Transverse colon (tissue), 4 donors: ENCODE results near the gene GTF3C1. TPM values are rescaled to one million over a fixed set of nuclear protein-coding genes. Genes with fewer than 3 reads are reported as not detected.

Experiments
- DNase-seq: peaks from one replicate; pipeline ENCODE4 v3.0.0-alpha.2; 2019
- H3K27ac ChIP-seq, 4 donors: fragments of 200-600 bp; sonication (generic); 2 replicates each; pipeline ENCODE4 v1.5.1; 2016 to 2018; ENCODE audit warnings: inconsistent platforms in 4 of 4
- H3K27me3 ChIP-seq: fragments of 200-600 bp; sonication (generic); 2 replicates; pipeline ENCODE4 v1.5.1; 2017; ENCODE audit warnings: inconsistent platforms
- H3K36me3 ChIP-seq, 4 donors: fragments of 200-600 bp; sonication (generic); 2 replicates each; pipeline ENCODE4 v1.5.1; 2017 to 2019; ENCODE audit warnings: inconsistent platforms in 4 of 4
- H3K4me1 ChIP-seq, 4 donors: fragments of 200-600 bp; sonication (generic); 2 replicates each; pipeline ENCODE4 v1.5.1; 2017 to 2020; ENCODE audit warnings: inconsistent platforms in 4 of 4
- H3K4me3 ChIP-seq, 4 donors: fragments of 200-600 bp; sonication (generic); 1 replicate in 1 of 4; 2 replicates in 3 of 4; pipeline versions ENCODE4 v1.5.1 to v1.6.1; 2017 to 2019; ENCODE audit warnings: inconsistent platforms in 4 of 4
- H3K9me3 ChIP-seq, 2 donors: fragments of 200-600 bp; sonication (generic); 2 replicates each; pipeline ENCODE4 v1.5.1; 2017 to 2019; ENCODE audit warnings: inconsistent platforms in 2 of 2
- EP300 ChIP-seq: sonication (generic); formaldehyde crosslinking; IDR thresholded peaks from one replicate; pipeline ENCODE4 v1.6.1; 2017; ENCODE audit warnings: antibody characterized with exemption, low read depth
- POLR2A ChIP-seq: fragments of 450-650 bp; IDR thresholded peaks from one replicate; pipeline ENCODE4 v1.6.1; 2016; ENCODE audit warnings: antibody characterized with exemption, mild to moderate bottlenecking, moderate library complexity
- POLR2AphosphoS5 ChIP-seq, 3 donors: sonication (generic); formaldehyde crosslinking; IDR thresholded peaks; one replicate each; pipeline ENCODE4 v1.6.1; 2016; ENCODE audit warnings: antibody characterized with exemption in 3 of 3
- WGBS, 2 donors: methylation state at CpG; one replicate each; pipeline ENCODE4 v1.1.5; 2018; ENCODE audit warnings: low coverage in 1 of 2; 5-methylcytosine and 5-hydroxymethylcytosine counted together
- in situ Hi-C, 4 donors: fragments of 200-750 bp; cut with MboI; loops; one replicate each; pipeline versions ENCODE4 v1.15.0 to v1.15.1; 2017; ENCODE audit warnings: low sequenced_read_pairs in 3 of 4, low pct_ligation_motif_present in 1 of 4, low pct_unique_long_range_greater_than_20kb in 1 of 4
- intact Hi-C: fragments of 100-400 bp; cut with DNase I; formaldehyde crosslinking; loops from one replicate; pipeline ENCODE4 v1.15.1; 2023; ENCODE audit warnings: low total_unique reads
- total RNA-seq, 4 donors: library from RNA; depleted of rRNA; stranded (reverse); fragments of >200 nt; gene quantifications; one replicate each; pipeline ENCODE4 v1.1.0, GENCODE V29; 2016
- TF ChIP-seq, protein P1 (sequence below), 5 experiments: fragments of 200-600 bp in 3 of 5; fragments of 450-650 bp in 2 of 5; sonication (generic) in 3 of 5; IDR thresholded peaks; 1 replicate in 2 of 5; 2 replicates in 3 of 5; pipeline ENCODE4 v1.5.1; 2016 to 2017; ENCODE audit warnings: antibody characterized with exemption in 5 of 5, inconsistent platforms in 3 of 5, mild to moderate bottlenecking in 2 of 5, moderate library complexity in 1 of 5

GTF3C1 gene
- total RNA-seq, 4 donors from 2014 or later = 49.6 to 129 (median 60.1) TPM

DNA sequence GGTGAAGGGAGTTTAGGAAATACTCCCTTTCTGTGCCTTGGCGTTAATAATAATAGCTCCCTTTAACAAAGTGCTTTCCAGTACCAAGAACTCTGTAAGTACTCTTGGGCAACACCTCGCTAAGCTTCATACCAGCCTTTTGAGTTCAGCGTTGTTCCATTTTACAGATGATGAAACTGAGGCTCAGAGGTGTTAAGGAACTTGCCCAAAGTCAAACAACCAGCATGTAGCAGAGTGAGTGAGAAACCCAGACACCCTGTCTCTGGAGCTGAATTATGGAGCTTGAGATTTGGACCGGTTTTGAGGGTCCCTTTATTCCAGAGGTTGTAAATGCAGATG, 838 bp upstream of the GTF3C1 start:
- peaks cover 25 to 38% (median 26%) of the 10 kb centered on the region in 4 donors for H3K4me1 ChIP-seq
- H3K4me3 ChIP-seq = peak overlapping the region; percentile 74 to 96 (median 84)
- in situ Hi-C loops = no loop called here
- WGBS, 2 donors = 23 to 53% methylated on average over 4 of the region's 4 CpGs
- no peaks in the 10 kb centered on the region for H3K36me3 ChIP-seq
- DNase-seq = no peak
- peak overlapping the region; percentile 81 to 91 (median 88) for H3K27ac ChIP-seq
- H3K9me3 ChIP-seq = no peaks in the 10 kb centered on the region
- TF ChIP-seq POLR2AphosphoS5 (IDR thresholded peaks at IDR 0.05) (no peak), POLR2A (no peak), EP300 (no peak)
- TF ChIP-seq, protein P1, sequence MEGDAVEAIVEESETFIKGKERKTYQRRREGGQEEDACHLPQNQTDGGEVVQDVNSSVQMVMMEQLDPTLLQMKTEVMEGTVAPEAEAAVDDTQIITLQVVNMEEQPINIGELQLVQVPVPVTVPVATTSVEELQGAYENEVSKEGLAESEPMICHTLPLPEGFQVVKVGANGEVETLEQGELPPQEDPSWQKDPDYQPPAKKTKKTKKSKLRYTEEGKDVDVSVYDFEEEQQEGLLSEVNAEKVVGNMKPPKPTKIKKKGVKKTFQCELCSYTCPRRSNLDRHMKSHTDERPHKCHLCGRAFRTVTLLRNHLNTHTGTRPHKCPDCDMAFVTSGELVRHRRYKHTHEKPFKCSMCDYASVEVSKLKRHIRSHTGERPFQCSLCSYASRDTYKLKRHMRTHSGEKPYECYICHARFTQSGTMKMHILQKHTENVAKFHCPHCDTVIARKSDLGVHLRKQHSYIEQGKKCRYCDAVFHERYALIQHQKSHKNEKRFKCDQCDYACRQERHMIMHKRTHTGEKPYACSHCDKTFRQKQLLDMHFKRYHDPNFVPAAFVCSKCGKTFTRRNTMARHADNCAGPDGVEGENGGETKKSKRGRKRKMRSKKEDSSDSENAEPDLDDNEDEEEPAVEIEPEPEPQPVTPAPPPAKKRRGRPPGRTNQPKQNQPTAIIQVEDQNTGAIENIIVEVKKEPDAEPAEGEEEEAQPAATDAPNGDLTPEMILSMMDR (IDR thresholded peaks at IDR 0.05) = no peak
- intact Hi-C loops = no loop called here
- no peaks in the 10 kb centered on the region for H3K27me3 ChIP-seq

DNA sequence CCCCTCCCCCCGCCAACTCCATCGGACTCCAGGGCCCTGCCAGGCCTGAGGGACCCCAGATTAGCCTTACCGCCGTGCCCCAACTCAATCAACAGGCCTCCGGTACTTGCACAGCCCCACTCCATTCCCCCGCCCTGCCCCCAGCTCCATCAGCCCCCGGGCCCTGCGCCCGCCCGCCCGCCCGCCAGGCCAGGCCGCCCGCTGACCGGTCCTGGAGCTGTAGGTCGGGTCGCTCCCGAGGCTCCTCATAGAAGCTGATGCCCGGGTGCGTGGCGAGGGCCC, 308 bp downstream of the GTF3C1 start:
- no peak for TF ChIP-seq POLR2A
- TF ChIP-seq EP300 = no peak
- TF ChIP-seq, protein P1 (IDR thresholded peaks at IDR 0.05) = no peak
- no peak for TF ChIP-seq POLR2AphosphoS5 (IDR thresholded peaks at IDR 0.05)
- Histone ChIP-seq H3K36me3 (peaks cover 0 to 8% (median 4%) of the 10 kb centered on the region in 4 donors), H3K27me3 (no peaks in the 10 kb centered on the region), H3K9me3 (no peaks in the 10 kb centered on the region), H3K4me1 (peaks cover 25 to 38% (median 26%) of the 10 kb centered on the region in 4 donors), H3K4me3 (peak overlapping the region; percentile 70 to 85 (median 78)), H3K27ac (peak overlapping the region; percentile 81 to 91 (median 88))
- intact Hi-C loops (no loop called here), in situ Hi-C loops (no loop called here)
- WGBS, 2 donors = 2% methylated on average over 5 of the region's 21 CpGs; no CpG with 5 or more reads in 1 of the 2 donors
- no peak for DNase-seq

DNA sequence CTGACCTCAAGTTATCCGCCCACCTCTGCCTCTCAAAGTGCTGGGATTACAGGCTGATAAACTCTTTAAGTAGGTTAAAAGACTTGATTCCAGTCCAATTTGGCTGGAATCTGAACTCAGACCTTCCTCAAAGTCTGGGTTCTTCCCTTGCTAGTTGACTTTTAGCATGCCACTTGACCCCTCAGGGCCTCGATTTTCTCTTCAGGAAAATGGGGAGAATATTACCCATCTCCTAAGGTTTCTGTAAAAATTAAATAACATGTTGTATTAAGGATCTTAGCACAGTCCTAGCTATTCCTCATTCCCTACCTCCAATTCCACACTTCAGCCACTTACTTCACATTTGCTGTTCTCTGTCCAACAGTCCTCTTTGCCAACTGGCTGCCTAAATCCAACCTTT, 1.9 kb downstream of the GTF3C1 start:
- Histone ChIP-seq H3K9me3 (no peaks in the 10 kb centered on the region), H3K4me1 (peaks cover 25 to 38% (median 26%) of the 10 kb centered on the region in 4 donors), H3K27ac (peak overlapping the region in 1 of 4 donors; percentile 34), H3K36me3 (peaks cover 0 to 23% (median 11%) of the 10 kb centered on the region in 4 donors), H3K27me3 (no peaks in the 10 kb centered on the region), H3K4me3 (no peak overlapping the region)
- WGBS, 2 donors = 89 to 100% methylated on average over 1 to 2 of the region's 2 CpGs
- intact Hi-C loops (no loop called here), in situ Hi-C loops (no loop called here)
- no peak for TF ChIP-seq POLR2AphosphoS5 (IDR thresholded peaks at IDR 0.05)
- TF ChIP-seq POLR2A = no peak
- TF ChIP-seq, protein P1 (IDR thresholded peaks at IDR 0.05) = no peak
- TF ChIP-seq EP300 = no peak
- no peak for DNase-seq

DNA sequence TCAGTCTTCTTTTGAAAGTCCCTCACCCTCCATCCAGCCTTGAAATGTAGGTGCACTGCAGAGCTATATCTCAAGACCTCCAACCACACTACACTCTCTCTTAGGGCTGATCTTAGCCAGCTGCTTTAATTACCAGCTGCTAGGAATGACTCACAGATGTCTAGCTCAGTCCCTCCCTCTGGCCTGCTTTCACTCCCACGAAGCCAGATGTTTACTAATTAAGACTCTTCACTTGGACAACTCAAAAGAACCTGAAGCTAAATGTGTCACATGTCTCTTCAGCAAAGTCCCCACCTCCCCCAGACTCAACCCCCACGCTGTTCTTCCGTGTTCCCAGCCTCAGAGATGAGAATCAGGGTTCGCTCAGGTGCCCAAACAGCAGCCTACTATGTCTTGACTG, 2.6 kb downstream of the GTF3C1 start:
- Histone ChIP-seq H3K27me3 (no peaks in the 10 kb centered on the region), H3K9me3 (no peaks in the 10 kb centered on the region), H3K27ac (peak overlapping the region in 1 of 4 donors; percentile 34), H3K4me1 (peaks cover 25 to 38% (median 26%) of the 10 kb centered on the region in 4 donors), H3K4me3 (no peak overlapping the region), H3K36me3 (peaks cover 0 to 30% (median 15%) of the 10 kb centered on the region in 4 donors)
- in situ Hi-C loops = no loop called here
- 64 to 76% methylated on average over 3 to 4 of the region's 4 CpGs for WGBS, 2 donors
- DNase-seq = no peak
- intact Hi-C loops = no loop called here
- no peak for TF ChIP-seq POLR2AphosphoS5 (IDR thresholded peaks at IDR 0.05)
- TF ChIP-seq POLR2A = no peak
- TF ChIP-seq, protein P1 (IDR thresholded peaks at IDR 0.05) = no peak
- TF ChIP-seq EP300 = no peak
